ENCODE results near the gene APBA1.

APBA1 gene

GRCh38 chr9:69579760-69580581, 92.2 kb downstream of the APBA1 start:
- DNase-seq (ENCODE audit: low read depth in 2 of 3, low spot score in 1 of 3): no peak

- no peak for DNase-seq (ENCODE audit: low read depth in 2 of 3, low spot score in 1 of 3)
Observed at GRCh38 chr9:69579032-69579758, 93.0 kb downstream of the APBA1 start.

- DNase-seq (ENCODE audit: low read depth in 2 of 3, low spot score in 1 of 3): no peak
Observed at GRCh38 chr9:69578026-69578425, 94.1 kb downstream of the APBA1 start.

- no peak for DNase-seq (ENCODE audit: low read depth in 2 of 3, low spot score in 1 of 3)
Observed at GRCh38 chr9:69577123-69577522, 95.0 kb downstream of the APBA1 start.

GRCh38 chr9:69574057-69574456, 98.1 kb downstream of the APBA1 start:
- no peak for DNase-seq (ENCODE audit: low read depth in 2 of 3, low spot score in 1 of 3)

- DNase-seq (ENCODE audit: low read depth in 2 of 3, low spot score in 1 of 3): no peak
Observed at GRCh38 chr9:69573651-69574050, 98.5 kb downstream of the APBA1 start.

- no peak for DNase-seq (ENCODE audit: low read depth in 2 of 3, low spot score in 1 of 3)
Observed at GRCh38 chr9:69572611-69573010, 99.6 kb downstream of the APBA1 start.

GRCh38 chr9:69571032-69571431, 101.1 kb downstream of the APBA1 start:
- DNase-seq (ENCODE audit: low read depth in 2 of 3, low spot score in 1 of 3): no peak

GRCh38 chr9:69569738-69570451, 102.3 kb downstream of the APBA1 start:
- no peak for DNase-seq (ENCODE audit: low read depth in 2 of 3, low spot score in 1 of 3)

- DNase-seq (ENCODE audit: low read depth in 2 of 3, low spot score in 1 of 3): no peak
Observed at GRCh38 chr9:69564557-69564956, 107.6 kb downstream of the APBA1 start.

GRCh38 chr9:69559126-69559525, 113.0 kb downstream of the APBA1 start:
- no peak for DNase-seq (ENCODE audit: low read depth in 2 of 3, low spot score in 1 of 3)

- DNase-seq (ENCODE audit: low read depth in 2 of 3, low spot score in 1 of 3): no peak
Observed at GRCh38 chr9:69556707-69557106, 115.5 kb downstream of the APBA1 start.

- no peak for DNase-seq (ENCODE audit: low read depth in 2 of 3, low spot score in 1 of 3)
Observed at GRCh38 chr9:69555802-69556201, 116.4 kb downstream of the APBA1 start.

GRCh38 chr9:69554945-69555344, 117.2 kb downstream of the APBA1 start:
- DNase-seq (ENCODE audit: low read depth in 2 of 3, low spot score in 1 of 3): no peak

GRCh38 chr9:69549310-69550202, 122.6 kb downstream of the APBA1 start:
- DNase-seq (ENCODE audit: low read depth in 2 of 3, low spot score in 1 of 3): peak in 1 of 3 donors; percentile 16

GRCh38 chr9:69548681-69549080, 123.5 kb downstream of the APBA1 start:
- DNase-seq (ENCODE audit: low read depth in 2 of 3, low spot score in 1 of 3): no peak

- DNase-seq (ENCODE audit: low read depth in 2 of 3, low spot score in 1 of 3): no peak
Observed at GRCh38 chr9:69546265-69546664, 125.9 kb downstream of the APBA1 start.

- no peak for DNase-seq (ENCODE audit: low read depth in 2 of 3, low spot score in 1 of 3)
Observed at GRCh38 chr9:69542942-69543704, 129.0 kb downstream of the APBA1 start.

- DNase-seq (ENCODE audit: low read depth in 2 of 3, low spot score in 1 of 3): no peak
Observed at GRCh38 chr9:69542058-69542457, 130.1 kb downstream of the APBA1 start.

GRCh38 chr9:69535911-69536310, 136.3 kb downstream of the APBA1 start:
- no peak for DNase-seq (ENCODE audit: low read depth in 2 of 3, low spot score in 1 of 3)

Measured in stimulated activated CD4-positive, alpha-beta T cell treated with anti-CD3 and anti-CD28 coated beads, Interleukin-12 subunit alpha, Interleukin-12 subunit beta, amount 100 ng/mL, for 48 hours (primary cell).